CD14-positive monocyte (primary cell): Measurements from ENCODE around the gene COL27A1. TPM values are rescaled to one million over a fixed set of nuclear protein-coding genes. Genes with fewer than 3 reads are reported as not detected.

ENCODE experiments used
- DNase-seq, 3 donors: peaks; one replicate each; pipeline ENCODE4 v3.0.0-alpha.2; 2011 to 2022
- H2AFZ ChIP-seq: 2 replicates; pipeline ENCODE4 v1.6.0; 2012; ENCODE audit warnings: mild to moderate bottlenecking, low read depth, low read length, inconsistent platforms; ENCODE audit not compliant: insufficient read depth, poor library complexity, severe bottlenecking
- H3K27ac ChIP-seq, 2 donors: 1 replicate in 1 of 2; 2 replicates in 1 of 2; pipeline ENCODE4 v1.5.1; 2012 to 2013; ENCODE audit warnings: low read length in 2 of 2, control low read depth in 1 of 2, inconsistent platforms in 1 of 2, low read depth in 1 of 2, mild to moderate bottlenecking in 1 of 2
- H3K27me3 ChIP-seq, 2 donors: one replicate each; pipeline versions ENCODE4 v1.6.0 to v1.6.1; 2011 to 2013; ENCODE audit warnings: low read length in 2 of 2; ENCODE audit not compliant: control insufficient read depth in 2 of 2, insufficient read depth in 2 of 2
- H3K36me3 ChIP-seq, 2 donors: replicated peaks in 1 of 2; 1 replicate in 1 of 2; 2 replicates in 1 of 2; pipeline versions ENCODE4 v1.5.1 to v1.6.1; 2012 to 2013; ENCODE audit warnings: low read length in 2 of 2, control low read depth in 1 of 2, inconsistent platforms in 1 of 2, mild to moderate bottlenecking in 1 of 2; ENCODE audit not compliant: insufficient read depth in 2 of 2, control insufficient read depth in 1 of 2
- H3K4me1 ChIP-seq, 2 donors: 1 replicate in 1 of 2; 2 replicates in 1 of 2; pipeline versions ENCODE4 v1.5.1 to v1.6.1; 2012 to 2013; ENCODE audit warnings: low read length in 2 of 2, control low read depth in 1 of 2, inconsistent platforms in 1 of 2, mild to moderate bottlenecking in 1 of 2, moderate library complexity in 1 of 2; ENCODE audit not compliant: insufficient read depth in 2 of 2, control insufficient read depth in 1 of 2
- H3K4me2 ChIP-seq: replicated peaks from 2 replicates; pipeline ENCODE3; 2012; ENCODE audit warnings: low read length, moderate library complexity, mild to moderate bottlenecking; ENCODE audit not compliant: poor library complexity, severe bottlenecking; ENCODE audit errors: extremely low read depth
- H3K4me3 ChIP-seq, 3 experiments: fragments of 200-600 bp in 1 of 3; sonication (generic) in 1 of 3; replicated peaks in 1 of 3; 1 replicate in 2 of 3; 2 replicates in 1 of 3; pipeline ENCODE4 v1.5.1; 2011 to 2013; ENCODE audit warnings: low read length in 3 of 3, mild to moderate bottlenecking in 3 of 3, control low read depth in 2 of 3, low read depth in 2 of 3, inconsistent platforms in 1 of 3, moderate library complexity in 1 of 3
- H3K79me2 ChIP-seq: 2 replicates; pipeline ENCODE4 v1.6.0; 2012; ENCODE audit warnings: mild to moderate bottlenecking, control low read depth, inconsistent platforms, low read length, moderate library complexity; ENCODE audit not compliant: insufficient read depth
- H3K9ac ChIP-seq: 2 replicates; pipeline ENCODE4 v1.6.0; 2017; ENCODE audit warnings: low read length, mild to moderate bottlenecking; ENCODE audit not compliant: insufficient read depth, poor library complexity, severe bottlenecking
- H3K9me3 ChIP-seq, 2 donors: replicated peaks in 1 of 2; 1 replicate in 1 of 2; 2 replicates in 1 of 2; pipeline versions ENCODE4 v1.5.1 to v1.6.1; 2012 to 2013; ENCODE audit warnings: low read length in 2 of 2, control low read depth in 1 of 2; ENCODE audit not compliant: control insufficient read depth in 1 of 2, insufficient read depth in 1 of 2
- H4K20me1 ChIP-seq: 2 replicates; pipeline ENCODE4 v1.6.0; 2012; ENCODE audit warnings: mild to moderate bottlenecking, low read length, control low read depth, moderate library complexity; ENCODE audit not compliant: insufficient read depth
- H3K27ac Mint-ChIP-seq, 7 donors: one replicate each; pipeline ENCODE4 v1.8.0; 2020; ENCODE audit warnings: mild to moderate bottlenecking in 7 of 7, mixed read lengths in 7 of 7, moderate library complexity in 6 of 7, inconsistent platforms in 2 of 7
- H3K27me3 Mint-ChIP-seq, 3 donors: one replicate each; pipeline ENCODE4 v1.8.0; 2021 to 2022; ENCODE audit warnings: low read depth in 3 of 3, mild to moderate bottlenecking in 3 of 3, mixed read lengths in 3 of 3, moderate library complexity in 3 of 3, inconsistent platforms in 1 of 3
- H3K36me3 Mint-ChIP-seq, 2 donors: one replicate each; pipeline ENCODE4 v1.8.0; 2020; ENCODE audit warnings: mixed read lengths in 2 of 2, inconsistent platforms in 1 of 2, mild to moderate bottlenecking in 1 of 2
- H3K4me1 Mint-ChIP-seq: one replicate; pipeline ENCODE4 v1.8.0; 2020; ENCODE audit warnings: mild to moderate bottlenecking, mixed read lengths
- H3K4me3 Mint-ChIP-seq, 2 donors: one replicate each; pipeline ENCODE4 v1.8.0; 2020; ENCODE audit warnings: mild to moderate bottlenecking in 2 of 2, mixed read lengths in 2 of 2, moderate library complexity in 1 of 2
- H3K9me3 Mint-ChIP-seq, 7 donors: one replicate each; pipeline ENCODE4 v1.8.0; 2020 to 2022; ENCODE audit warnings: mixed read lengths in 7 of 7, mild to moderate bottlenecking in 6 of 7, moderate library complexity in 6 of 7, inconsistent platforms in 2 of 7
- WGBS: methylation state at CpG from one replicate; pipeline ENCODE4 v1.1.5; 2013; ENCODE audit warnings: missing lambda C conversion rate; ENCODE audit not compliant: insufficient coverage; 5-methylcytosine and 5-hydroxymethylcytosine counted together
- intact Hi-C, 2 donors: fragments of 100-400 bp; cut with micrococcal nuclease; formaldehyde crosslinking; loops; one replicate each; pipeline versions ENCODE4 v1.15.0 to v1.15.1; 2023
- polyA plus RNA-seq, 3 donors: library from polyadenylated mRNA; depleted of rRNA in 1 of 3; unstranded in 2 of 3; stranded (reverse) in 1 of 3; fragments of 300-500 nt in 2 of 3; fragments of >200 nt in 1 of 3; fragmentation: Illumina TruSeq in 2 of 3; gene quantifications; 1 replicate in 2 of 3; 2 replicates in 1 of 3; pipeline ENCODE4 v1.2.3, GENCODE V29; 2012 to 2021
- TF ChIP-seq, protein P1 (sequence below): fragments of 200-600 bp; IDR thresholded peaks from one replicate; pipeline ENCODE4 v1.8.0; 2022; ENCODE audit warnings: antibody characterized with exemption, mild to moderate bottlenecking

The COL27A1 gene
- polyA plus RNA-seq, 3 donors: 0.03 TPM; not detected in 2

DNA sequence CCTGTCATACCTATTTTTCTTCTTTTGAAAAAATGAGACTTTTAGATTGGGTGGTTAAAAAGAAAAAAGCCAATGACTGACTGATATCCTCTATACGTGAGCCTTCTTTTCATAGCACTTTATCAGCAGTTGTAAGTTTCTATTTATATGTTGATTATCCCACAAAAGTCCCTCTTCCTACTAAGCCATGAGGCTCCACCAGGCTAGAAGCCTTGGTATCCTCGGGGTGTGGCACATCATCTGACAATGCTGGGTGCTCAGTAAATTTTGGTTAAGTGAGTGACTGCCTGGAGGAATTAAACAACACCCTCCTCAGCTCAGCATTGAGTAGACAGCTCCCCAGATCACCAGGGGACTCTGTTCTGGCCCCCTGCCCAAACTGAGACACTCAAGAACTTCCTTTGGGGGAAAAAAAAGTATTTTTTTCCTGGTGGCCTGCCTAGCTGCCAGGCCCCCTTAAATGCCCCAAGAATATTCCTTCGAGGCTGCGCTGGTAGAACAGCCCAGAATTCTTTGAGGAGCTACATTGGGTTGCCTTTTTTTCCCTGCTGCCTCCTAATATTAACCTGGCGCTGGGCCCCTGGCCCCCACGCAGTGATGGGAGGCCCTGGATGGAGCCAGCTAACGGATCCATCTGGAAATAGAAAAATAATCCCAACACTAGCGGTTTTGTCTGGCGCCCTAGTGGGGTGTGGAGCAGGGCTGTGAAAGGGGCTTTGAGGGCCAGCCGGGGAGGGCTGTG lies 23.4 kb upstream of the COL27A1 start:
- no peak overlapping the region for H2AFZ ChIP-seq
- peaks cover 9 to 12% of the 10 kb centered on the region in 2 donors for H3K9me3 ChIP-seq
- Mint-ChIP-seq H3K4me3 (no peak overlapping the region), H3K4me1 (no peaks in the 10 kb centered on the region), H3K27ac (no peak overlapping the region), H3K36me3 (no peaks in the 10 kb centered on the region), H3K9me3 (peaks cover 7 to 14% (median 13%) of the 10 kb centered on the region in 7 donors), H3K27me3 (peaks cover 5 to 16% (median 13%) of the 10 kb centered on the region in 3 donors)
- H3K27ac ChIP-seq: no peak overlapping the region
- no peaks in the 10 kb centered on the region for H3K79me2 ChIP-seq
- no peak overlapping the region for H3K4me2 ChIP-seq
- H4K20me1 ChIP-seq: no peaks in the 10 kb centered on the region
- intact Hi-C loops: no loop called here
- H3K4me3 ChIP-seq: no peak overlapping the region
- H3K36me3 ChIP-seq: no peaks in the 10 kb centered on the region
- 96% methylated on average over 4 of the region's 10 CpGs for WGBS
- TF ChIP-seq, protein P1, sequence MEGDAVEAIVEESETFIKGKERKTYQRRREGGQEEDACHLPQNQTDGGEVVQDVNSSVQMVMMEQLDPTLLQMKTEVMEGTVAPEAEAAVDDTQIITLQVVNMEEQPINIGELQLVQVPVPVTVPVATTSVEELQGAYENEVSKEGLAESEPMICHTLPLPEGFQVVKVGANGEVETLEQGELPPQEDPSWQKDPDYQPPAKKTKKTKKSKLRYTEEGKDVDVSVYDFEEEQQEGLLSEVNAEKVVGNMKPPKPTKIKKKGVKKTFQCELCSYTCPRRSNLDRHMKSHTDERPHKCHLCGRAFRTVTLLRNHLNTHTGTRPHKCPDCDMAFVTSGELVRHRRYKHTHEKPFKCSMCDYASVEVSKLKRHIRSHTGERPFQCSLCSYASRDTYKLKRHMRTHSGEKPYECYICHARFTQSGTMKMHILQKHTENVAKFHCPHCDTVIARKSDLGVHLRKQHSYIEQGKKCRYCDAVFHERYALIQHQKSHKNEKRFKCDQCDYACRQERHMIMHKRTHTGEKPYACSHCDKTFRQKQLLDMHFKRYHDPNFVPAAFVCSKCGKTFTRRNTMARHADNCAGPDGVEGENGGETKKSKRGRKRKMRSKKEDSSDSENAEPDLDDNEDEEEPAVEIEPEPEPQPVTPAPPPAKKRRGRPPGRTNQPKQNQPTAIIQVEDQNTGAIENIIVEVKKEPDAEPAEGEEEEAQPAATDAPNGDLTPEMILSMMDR: no peak
- H3K27me3 ChIP-seq: no peaks in the 10 kb centered on the region
- H3K4me1 ChIP-seq: no peaks in the 10 kb centered on the region
- no peak overlapping the region for H3K9ac ChIP-seq
- DNase-seq: no peak

DNA sequence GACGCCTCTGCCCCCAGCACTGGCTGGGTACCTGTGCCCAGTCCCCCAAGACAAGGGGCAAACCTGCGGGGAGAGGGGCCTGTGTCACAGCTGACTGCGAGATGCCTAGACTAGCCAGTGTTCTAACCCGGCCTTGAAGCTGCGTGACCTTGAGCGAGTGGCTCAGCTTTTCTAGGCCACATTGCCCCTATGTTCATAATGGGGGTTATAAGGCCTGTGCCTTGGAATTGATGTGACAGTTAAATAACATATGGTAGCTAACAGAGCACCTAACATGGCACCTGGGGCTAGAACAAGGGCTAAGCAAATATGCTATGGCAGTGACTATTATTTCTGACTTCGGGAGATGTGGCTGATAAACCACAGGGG lies 22.8 kb upstream of the COL27A1 start:
- H3K4me1 ChIP-seq: no peaks in the 10 kb centered on the region
- H3K4me2 ChIP-seq: no peak overlapping the region
- intact Hi-C loops: no loop called here
- no peaks in the 10 kb centered on the region for H3K36me3 Mint-ChIP-seq
- H3K4me3 ChIP-seq: no peak overlapping the region
- H3K27me3 Mint-ChIP-seq: peaks cover 7 to 17% (median 13%) of the 10 kb centered on the region in 3 donors
- no peak overlapping the region for H3K4me3 Mint-ChIP-seq
- H3K27ac ChIP-seq: no peak overlapping the region
- H3K4me1 Mint-ChIP-seq: no peaks in the 10 kb centered on the region
- DNase-seq: no peak
- H3K9me3 ChIP-seq: peaks cover 4 to 7% of the 10 kb centered on the region in 2 donors
- H3K79me2 ChIP-seq: no peaks in the 10 kb centered on the region
- WGBS: 96% methylated on average over 7 of the region's 7 CpGs
- no peak overlapping the region for H3K27ac Mint-ChIP-seq
- H3K27me3 ChIP-seq: no peaks in the 10 kb centered on the region
- TF ChIP-seq, protein P1: no peak
- H4K20me1 ChIP-seq: no peaks in the 10 kb centered on the region
- no peaks in the 10 kb centered on the region for H3K36me3 ChIP-seq
- peaks cover 3 to 9% (median 7%) of the 10 kb centered on the region in 7 donors for H3K9me3 Mint-ChIP-seq
- H2AFZ ChIP-seq: no peak overlapping the region
- no peak overlapping the region for H3K9ac ChIP-seq
